HG02938 (cell line): Measurements from ENCODE around the gene DCAF12L2.
"Not testable (repeated sequence)": the region's sequence is repeated elsewhere in the genome, so short reads cannot be mapped to it uniquely, and the experiment has no call there.

Source experiments
- ATAC-seq: cut with Tn5 transposase; IDR thresholded peaks from one replicate; pipeline ENCODE4 v1.9.1; 2021; ENCODE audit warnings: mild to moderate bottlenecking, moderate library complexity; ENCODE audit not compliant: unreplicated experiment

Gene DCAF12L2

GRCh38 chrX:126165721-126166461 is at the start of gene DCAF12L2:
Gene DCAF12L2, minus strand, starts transcription at chrX:126166289. Its CDS starts 365 bp downstream, at chrX:126165924.
- no peak for ATAC-seq

- ATAC-seq: not testable (repeated sequence)
Measured at GRCh38 chrX:126190888-126191287, 24.8 kb upstream of the DCAF12L2 start.

GRCh38 chrX:126177133-126177840 is 11.2 kb upstream of the DCAF12L2 start:
- no peak for ATAC-seq

- ATAC-seq: no peak
Measured at GRCh38 chrX:126170720-126171119, 4.6 kb upstream of the DCAF12L2 start.

GRCh38 chrX:126167560-126167959 is 1.5 kb upstream of the DCAF12L2 start:
- no peak for ATAC-seq

- no peak for ATAC-seq
Measured at GRCh38 chrX:126165401-126165720, 728 bp downstream of the DCAF12L2 start.

- ATAC-seq: no peak
Measured at GRCh38 chrX:126164689-126165400, 1.2 kb downstream of the DCAF12L2 start.

- no peak for ATAC-seq
Measured at GRCh38 chrX:126164226-126164625, 1.9 kb downstream of the DCAF12L2 start.

- no peak for ATAC-seq
Measured at GRCh38 chrX:126141014-126141413, 25.1 kb downstream of the DCAF12L2 start.

GRCh38 chrX:126137899-126138298 is 28.2 kb downstream of the DCAF12L2 start:
- ATAC-seq: no peak

GRCh38 chrX:126124721-126125120 is 41.4 kb downstream of the DCAF12L2 start:
- no peak for ATAC-seq
